Osteoblast (primary cell): ENCODE measurements around the gene MCTP2. TPM values are rescaled to one million over a fixed set of nuclear protein-coding genes. Genes with fewer than 3 reads are reported as not detected.

Experiments used
- DNase-seq: peaks from one replicate; pipeline ENCODE4 v3.0.0; 2011; ENCODE audit warnings: low spot score, mixed read lengths; ENCODE audit not compliant: insufficient read length; ENCODE audit errors: missing footprints
- H2AFZ ChIP-seq: 2 replicates; pipeline ENCODE4 v1.6.0; 2011; ENCODE audit warnings: mild to moderate bottlenecking, low read length
- H3K27ac ChIP-seq: 2 replicates; pipeline ENCODE4 v1.5.1; 2011; ENCODE audit warnings: mild to moderate bottlenecking, low read depth, low read length, moderate library complexity
- H3K27me3 ChIP-seq: 2 replicates; pipeline ENCODE4 v1.6.0; 2012; ENCODE audit warnings: mild to moderate bottlenecking, control low read depth, inconsistent platforms, low read length, moderate library complexity; ENCODE audit not compliant: insufficient read depth
- H3K36me3 ChIP-seq: 2 replicates; pipeline ENCODE4 v1.5.1; 2011; ENCODE audit warnings: mild to moderate bottlenecking, low read length, control low read depth, moderate library complexity; ENCODE audit not compliant: insufficient read depth
- H3K4me1 ChIP-seq: 2 replicates; pipeline ENCODE4 v1.5.1; 2011; ENCODE audit warnings: mild to moderate bottlenecking, low read length, control low read depth, moderate library complexity; ENCODE audit not compliant: insufficient read depth
- H3K4me2 ChIP-seq: 2 replicates; pipeline ENCODE4 v1.6.0; 2011; ENCODE audit warnings: mild to moderate bottlenecking, low read length; ENCODE audit not compliant: insufficient read depth
- H3K4me3 ChIP-seq: fragments of 200-600 bp; sonication (generic); 3 replicates; pipeline ENCODE4 v1.5.1; 2012; ENCODE audit warnings: mild to moderate bottlenecking, low read length, inconsistent platforms; ENCODE audit not compliant: insufficient read depth
- H3K79me2 ChIP-seq: 2 replicates; pipeline ENCODE4 v1.6.0; 2012; ENCODE audit warnings: mild to moderate bottlenecking, low read length, control low read depth, inconsistent platforms; ENCODE audit not compliant: insufficient read depth
- H3K9me3 ChIP-seq: 2 replicates; pipeline ENCODE4 v1.5.1; 2011; ENCODE audit warnings: low read depth, low read length, control low read depth
- H4K20me1 ChIP-seq: 2 replicates; pipeline ENCODE4 v1.6.0; 2012; ENCODE audit warnings: mild to moderate bottlenecking, low read length, control low read depth; ENCODE audit not compliant: insufficient read depth
- total RNA-seq: library from RNA; depleted of rRNA; stranded (reverse); fragments of >200 nt; gene quantifications from 2 replicates; pipeline ENCODE4 v1.2.3, GENCODE V29; 2012
- TF ChIP-seq, protein P1 (sequence below): IDR thresholded peaks from 2 replicates; pipeline ENCODE4 v1.5.1; 2011; ENCODE audit warnings: mild to moderate bottlenecking, low read depth, low read length, moderate library complexity; ENCODE audit errors: extremely low read depth

Gene MCTP2
- total RNA-seq, 1 donor, result 16.3 TPM

DNA sequence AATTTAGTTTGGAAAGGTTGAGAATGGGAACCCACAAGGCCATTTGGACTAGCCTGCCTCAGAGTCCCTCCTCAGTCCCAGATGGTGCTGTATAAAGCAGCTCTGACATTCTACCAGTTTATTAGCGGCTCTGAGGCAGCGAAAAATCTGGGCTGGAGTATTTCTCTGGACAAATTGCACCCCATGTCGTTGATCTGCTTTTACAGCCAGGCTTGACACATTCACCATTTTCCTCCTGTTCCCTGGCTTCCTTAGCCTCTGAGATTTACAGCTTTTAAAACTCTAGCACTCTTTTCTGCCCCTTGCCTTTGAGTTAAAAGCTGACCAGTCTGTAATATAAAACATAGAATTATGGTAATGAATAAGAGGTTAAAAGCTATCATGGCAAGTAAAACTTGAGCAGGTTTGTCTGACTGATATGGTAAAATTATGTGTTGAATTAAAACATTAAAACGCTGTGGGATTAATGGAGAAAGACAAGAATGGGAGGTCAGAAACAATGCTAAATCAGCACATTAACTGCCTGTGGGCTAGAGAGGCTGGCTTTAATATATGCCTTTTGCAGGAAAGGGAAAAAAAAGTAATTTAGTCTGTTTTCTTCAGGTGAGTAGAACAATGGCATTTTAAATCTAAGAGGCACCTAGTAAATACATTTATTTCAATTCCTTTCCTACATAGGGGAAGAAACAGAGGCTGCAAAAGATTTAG, 131.2 kb downstream of the MCTP2 start:
- TF ChIP-seq, protein P1, sequence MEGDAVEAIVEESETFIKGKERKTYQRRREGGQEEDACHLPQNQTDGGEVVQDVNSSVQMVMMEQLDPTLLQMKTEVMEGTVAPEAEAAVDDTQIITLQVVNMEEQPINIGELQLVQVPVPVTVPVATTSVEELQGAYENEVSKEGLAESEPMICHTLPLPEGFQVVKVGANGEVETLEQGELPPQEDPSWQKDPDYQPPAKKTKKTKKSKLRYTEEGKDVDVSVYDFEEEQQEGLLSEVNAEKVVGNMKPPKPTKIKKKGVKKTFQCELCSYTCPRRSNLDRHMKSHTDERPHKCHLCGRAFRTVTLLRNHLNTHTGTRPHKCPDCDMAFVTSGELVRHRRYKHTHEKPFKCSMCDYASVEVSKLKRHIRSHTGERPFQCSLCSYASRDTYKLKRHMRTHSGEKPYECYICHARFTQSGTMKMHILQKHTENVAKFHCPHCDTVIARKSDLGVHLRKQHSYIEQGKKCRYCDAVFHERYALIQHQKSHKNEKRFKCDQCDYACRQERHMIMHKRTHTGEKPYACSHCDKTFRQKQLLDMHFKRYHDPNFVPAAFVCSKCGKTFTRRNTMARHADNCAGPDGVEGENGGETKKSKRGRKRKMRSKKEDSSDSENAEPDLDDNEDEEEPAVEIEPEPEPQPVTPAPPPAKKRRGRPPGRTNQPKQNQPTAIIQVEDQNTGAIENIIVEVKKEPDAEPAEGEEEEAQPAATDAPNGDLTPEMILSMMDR, result no peak
- Histone ChIP-seq H3K4me1 (no peaks in the 10 kb centered on the region), H3K4me3 (no peak overlapping the region), H2AFZ (no peak overlapping the region), H3K4me2 (no peak overlapping the region), H3K27me3 (no peaks in the 10 kb centered on the region), H3K9me3 (no peaks in the 10 kb centered on the region), H3K27ac (no peak overlapping the region), H3K79me2 (no peaks in the 10 kb centered on the region), H4K20me1 (no peaks in the 10 kb centered on the region), H3K36me3 (no peaks in the 10 kb centered on the region)
- no peak for DNase-seq

DNA sequence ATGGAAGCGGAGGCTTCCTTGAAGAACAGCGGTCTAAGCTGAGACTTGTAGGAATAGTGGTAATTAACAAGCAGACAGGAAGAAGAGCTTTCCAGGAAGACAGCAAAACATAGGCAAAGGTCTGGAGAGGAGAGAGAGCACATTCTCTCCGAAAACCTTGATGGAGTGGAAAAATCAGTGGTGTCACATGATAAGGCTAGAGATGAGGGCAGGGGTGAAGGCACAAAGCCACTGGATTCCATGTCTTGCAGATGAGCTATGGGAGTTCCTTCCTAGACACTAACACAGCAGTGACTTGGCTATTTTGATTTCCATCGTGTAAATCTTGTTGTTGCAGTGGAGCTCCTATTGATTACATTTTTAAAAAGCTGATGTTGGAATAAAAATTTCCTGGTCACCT, 132.0 kb downstream of the MCTP2 start:
- H4K20me1 ChIP-seq, result no peaks in the 10 kb centered on the region
- no peaks in the 10 kb centered on the region for H3K4me1 ChIP-seq
- no peak overlapping the region for H3K4me2 ChIP-seq
- no peaks in the 10 kb centered on the region for H3K79me2 ChIP-seq
- no peak overlapping the region for H3K27ac ChIP-seq
- no peaks in the 10 kb centered on the region for H3K9me3 ChIP-seq
- H3K4me3 ChIP-seq, result no peak overlapping the region
- H3K27me3 ChIP-seq, result no peaks in the 10 kb centered on the region
- TF ChIP-seq, protein P1, result no peak
- no peak for DNase-seq
- H3K36me3 ChIP-seq, result no peaks in the 10 kb centered on the region
- no peak overlapping the region for H2AFZ ChIP-seq

DNA sequence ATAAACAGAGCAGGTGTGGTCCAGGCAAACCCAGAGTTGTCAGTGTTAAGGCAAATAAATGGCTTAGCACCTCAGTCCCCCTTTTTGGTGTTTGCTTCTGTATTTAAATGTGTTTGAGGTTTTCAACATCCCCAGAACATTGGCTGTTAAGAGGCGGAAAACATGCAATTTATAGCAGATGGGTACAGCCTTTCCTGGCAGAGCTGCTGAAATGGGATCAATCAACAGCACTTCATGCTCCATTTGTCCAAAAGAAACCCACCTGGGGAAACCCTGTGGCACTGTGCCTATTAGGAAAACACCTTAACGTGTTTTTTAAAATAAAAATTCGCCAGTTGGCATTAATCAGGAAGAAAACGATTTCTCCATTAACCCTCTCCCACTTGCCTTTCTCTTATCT, 135.4 kb downstream of the MCTP2 start:
- no peak overlapping the region for H2AFZ ChIP-seq
- no peaks in the 10 kb centered on the region for H3K27me3 ChIP-seq
- no peaks in the 10 kb centered on the region for H3K4me1 ChIP-seq
- H3K27ac ChIP-seq, result no peak overlapping the region
- H3K4me2 ChIP-seq, result no peak overlapping the region
- TF ChIP-seq, protein P1, result no peak
- H3K36me3 ChIP-seq, result no peaks in the 10 kb centered on the region
- H3K79me2 ChIP-seq, result no peaks in the 10 kb centered on the region
- H3K4me3 ChIP-seq, result no peak overlapping the region
- H3K9me3 ChIP-seq, result no peaks in the 10 kb centered on the region
- DNase-seq, result no peak
- H4K20me1 ChIP-seq, result no peaks in the 10 kb centered on the region

DNA sequence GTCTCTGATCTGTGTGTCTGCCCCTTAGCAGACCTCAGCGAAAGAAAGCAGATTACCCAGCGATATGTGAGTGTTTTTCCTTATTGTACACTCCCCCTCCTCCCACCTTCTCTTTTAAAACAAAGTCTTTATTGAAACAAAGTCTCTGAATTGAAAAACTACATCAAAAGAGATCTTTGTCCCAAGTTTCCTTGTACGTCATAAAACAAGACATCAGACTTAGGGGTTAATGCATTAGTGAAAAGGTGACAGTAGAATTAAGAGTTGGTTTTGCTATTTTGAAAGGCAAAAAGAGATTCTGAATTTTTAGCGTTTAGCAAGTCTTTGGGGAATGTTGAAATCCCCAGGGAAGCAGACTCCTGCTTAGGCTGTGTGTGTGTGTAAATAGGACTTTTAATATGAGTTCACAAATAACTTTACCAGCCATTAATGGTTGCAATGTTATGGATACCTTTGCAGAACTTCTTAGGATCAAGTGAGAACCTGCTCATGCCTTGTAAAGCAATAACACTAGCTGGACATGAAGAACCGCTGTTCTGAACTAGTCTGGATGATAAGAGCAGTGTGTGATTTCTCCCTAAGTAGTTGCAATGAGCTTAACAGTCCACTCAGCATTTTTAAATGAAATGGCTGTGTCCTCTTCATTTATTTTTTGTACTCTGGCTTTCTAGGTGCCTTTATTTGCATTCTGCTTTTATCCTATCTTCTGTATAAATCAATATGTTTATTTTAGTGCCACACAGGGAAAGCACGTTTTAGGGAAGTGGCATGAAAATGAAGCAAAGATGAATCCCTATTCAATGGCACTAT, 136.6 kb downstream of the MCTP2 start:
- Histone ChIP-seq H2AFZ (no peak overlapping the region), H3K4me1 (no peaks in the 10 kb centered on the region), H3K9me3 (no peaks in the 10 kb centered on the region), H4K20me1 (no peaks in the 10 kb centered on the region), H3K4me2 (no peak overlapping the region), H3K79me2 (no peaks in the 10 kb centered on the region), H3K36me3 (no peaks in the 10 kb centered on the region), H3K4me3 (no peak overlapping the region), H3K27ac (no peak overlapping the region), H3K27me3 (no peaks in the 10 kb centered on the region)
- DNase-seq, result no peak
- TF ChIP-seq, protein P1, result no peak
